Measurements from ENCODE around the gene SCAMP1.

The SCAMP1 gene

DNA sequence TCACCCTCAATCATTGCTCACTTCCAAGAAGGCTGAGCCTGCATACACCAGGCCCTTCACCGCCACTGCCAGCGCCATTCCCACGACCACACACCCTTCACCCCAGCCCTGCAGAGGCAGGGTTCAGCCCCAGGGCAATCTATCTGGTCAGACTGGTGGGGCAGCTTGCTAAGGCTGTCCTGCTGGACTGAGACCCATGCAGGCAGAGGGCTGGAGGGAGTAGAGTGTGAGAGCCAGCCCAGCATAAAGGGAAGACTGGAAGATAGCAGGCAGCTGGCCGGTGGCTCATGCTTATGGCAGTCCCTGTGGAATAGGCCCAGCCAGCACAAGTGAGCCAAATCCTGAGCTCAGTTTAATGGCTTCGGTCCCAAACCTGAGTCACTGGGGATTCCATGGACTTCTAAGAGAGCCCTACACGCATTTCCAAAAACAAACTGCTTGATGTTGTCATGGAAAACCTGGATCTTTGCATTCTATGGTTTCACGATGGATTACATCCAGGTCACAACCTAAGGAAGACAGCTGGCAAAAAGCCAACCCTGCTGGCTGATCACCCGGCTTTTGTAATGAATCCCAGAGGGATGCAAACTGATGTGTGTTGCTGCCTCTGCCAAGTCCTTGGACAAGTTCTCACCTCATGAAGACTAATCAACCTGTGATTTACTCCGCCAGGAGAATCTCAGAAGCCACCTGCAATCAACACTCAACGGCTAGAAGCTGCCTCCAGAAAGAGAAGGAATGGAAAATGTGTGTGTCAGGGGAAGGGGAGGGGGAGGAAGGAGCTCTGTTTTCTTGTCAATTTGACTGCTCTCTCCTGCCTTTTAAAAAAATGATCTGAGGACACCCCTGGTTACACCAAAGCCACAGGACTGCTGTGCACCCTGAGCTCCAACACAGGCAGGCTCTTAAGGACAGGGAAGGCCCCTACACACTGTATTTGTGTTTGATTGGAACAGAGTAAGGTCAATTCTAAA, 144.6 kb downstream of the SCAMP1 start:
- TF ChIP-seq, protein P1, sequence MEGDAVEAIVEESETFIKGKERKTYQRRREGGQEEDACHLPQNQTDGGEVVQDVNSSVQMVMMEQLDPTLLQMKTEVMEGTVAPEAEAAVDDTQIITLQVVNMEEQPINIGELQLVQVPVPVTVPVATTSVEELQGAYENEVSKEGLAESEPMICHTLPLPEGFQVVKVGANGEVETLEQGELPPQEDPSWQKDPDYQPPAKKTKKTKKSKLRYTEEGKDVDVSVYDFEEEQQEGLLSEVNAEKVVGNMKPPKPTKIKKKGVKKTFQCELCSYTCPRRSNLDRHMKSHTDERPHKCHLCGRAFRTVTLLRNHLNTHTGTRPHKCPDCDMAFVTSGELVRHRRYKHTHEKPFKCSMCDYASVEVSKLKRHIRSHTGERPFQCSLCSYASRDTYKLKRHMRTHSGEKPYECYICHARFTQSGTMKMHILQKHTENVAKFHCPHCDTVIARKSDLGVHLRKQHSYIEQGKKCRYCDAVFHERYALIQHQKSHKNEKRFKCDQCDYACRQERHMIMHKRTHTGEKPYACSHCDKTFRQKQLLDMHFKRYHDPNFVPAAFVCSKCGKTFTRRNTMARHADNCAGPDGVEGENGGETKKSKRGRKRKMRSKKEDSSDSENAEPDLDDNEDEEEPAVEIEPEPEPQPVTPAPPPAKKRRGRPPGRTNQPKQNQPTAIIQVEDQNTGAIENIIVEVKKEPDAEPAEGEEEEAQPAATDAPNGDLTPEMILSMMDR (IDR thresholded peaks at IDR 0.05; ENCODE audit: insufficient read depth, low read depth, low read length, missing control alignments): no peak
- H3K4me3 ChIP-seq (ENCODE audit: low read depth, low read length): no peak overlapping the region
- no peak for DNase-seq (ENCODE audit: low read depth)

DNA sequence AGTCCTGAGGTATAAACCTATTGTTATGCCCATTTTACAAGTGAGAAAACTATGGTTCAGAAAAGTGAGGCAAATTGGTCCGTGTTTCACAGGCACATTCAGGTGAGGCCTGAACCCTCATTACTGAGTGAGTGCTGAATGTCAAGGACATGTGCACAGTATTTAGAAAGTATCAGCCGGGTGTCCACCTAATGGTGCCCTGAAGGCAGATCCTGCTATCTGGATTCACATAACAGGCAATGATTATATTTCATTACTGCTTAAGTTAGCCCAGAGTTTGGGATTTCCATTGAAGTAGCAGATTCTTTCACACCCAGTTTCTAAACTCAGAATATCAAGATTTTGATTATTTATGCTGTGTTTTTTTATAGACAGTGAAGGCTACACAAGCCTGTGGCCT, 145.4 kb downstream of the SCAMP1 start:
- no peak overlapping the region for H3K4me3 ChIP-seq (ENCODE audit: low read depth, low read length)
- DNase-seq (ENCODE audit: low read depth): no peak
- TF ChIP-seq, protein P1 (IDR thresholded peaks at IDR 0.05; ENCODE audit: insufficient read depth, low read depth, low read length, missing control alignments): no peak

DNA sequence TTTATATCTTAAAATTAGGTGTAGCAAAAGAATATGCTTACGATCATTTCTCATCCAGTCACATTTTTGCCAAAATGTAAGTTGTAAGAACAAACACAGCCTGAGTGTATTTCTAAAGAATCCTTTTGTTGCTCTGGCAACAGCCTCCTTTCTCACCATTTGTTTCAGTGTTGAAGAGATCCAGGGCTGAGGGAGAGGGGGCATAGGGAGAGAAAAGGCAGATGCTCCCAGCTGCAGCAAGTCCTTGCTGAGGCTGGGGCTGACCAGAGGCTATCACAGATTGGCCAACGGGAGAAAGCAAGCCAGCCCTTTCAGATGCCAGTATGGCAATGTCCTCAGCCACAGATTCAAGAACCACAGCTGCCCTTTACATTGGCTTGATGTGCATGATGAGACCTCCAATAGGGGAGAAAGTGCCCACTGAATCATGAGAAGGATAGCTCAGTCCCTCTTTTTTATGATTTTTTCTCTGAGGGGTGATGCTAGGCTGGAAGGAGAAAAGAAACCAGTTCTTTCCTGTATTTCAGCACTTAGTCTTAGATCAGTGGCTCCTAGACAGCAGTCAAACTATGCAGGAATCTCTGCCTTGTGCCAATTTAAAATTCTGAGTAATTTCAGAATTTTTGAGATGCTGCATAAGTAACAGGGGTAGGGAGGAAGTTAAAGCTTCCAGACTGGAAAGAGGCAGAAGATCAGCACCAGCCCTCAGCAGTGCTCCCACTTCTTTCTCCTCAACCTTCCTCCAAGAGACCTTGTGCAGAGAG, 146.0 kb downstream of the SCAMP1 start:
- TF ChIP-seq, protein P1 (IDR thresholded peaks at IDR 0.05; ENCODE audit: insufficient read depth, low read depth, low read length, missing control alignments): no peak
- DNase-seq (ENCODE audit: low read depth): no peak
- H3K4me3 ChIP-seq (ENCODE audit: low read depth, low read length): no peak overlapping the region

GRCh38 chr5:78507531-78507930, 147.1 kb downstream of the SCAMP1 start:
- DNase-seq (ENCODE audit: low read depth): no peak
- H3K4me3 ChIP-seq (ENCODE audit: low read depth, low read length): no peak overlapping the region
- TF ChIP-seq, protein P1 (IDR thresholded peaks at IDR 0.05; ENCODE audit: insufficient read depth, low read depth, low read length, missing control alignments): no peak

- TF ChIP-seq, protein P1 (IDR thresholded peaks at IDR 0.05; ENCODE audit: insufficient read depth, low read depth, low read length, missing control alignments): no peak
- no peak overlapping the region for H3K4me3 ChIP-seq (ENCODE audit: low read depth, low read length)
- DNase-seq (ENCODE audit: low read depth): no peak
Measured at GRCh38 chr5:78508186-78508765, 147.9 kb downstream of the SCAMP1 start.

DNA sequence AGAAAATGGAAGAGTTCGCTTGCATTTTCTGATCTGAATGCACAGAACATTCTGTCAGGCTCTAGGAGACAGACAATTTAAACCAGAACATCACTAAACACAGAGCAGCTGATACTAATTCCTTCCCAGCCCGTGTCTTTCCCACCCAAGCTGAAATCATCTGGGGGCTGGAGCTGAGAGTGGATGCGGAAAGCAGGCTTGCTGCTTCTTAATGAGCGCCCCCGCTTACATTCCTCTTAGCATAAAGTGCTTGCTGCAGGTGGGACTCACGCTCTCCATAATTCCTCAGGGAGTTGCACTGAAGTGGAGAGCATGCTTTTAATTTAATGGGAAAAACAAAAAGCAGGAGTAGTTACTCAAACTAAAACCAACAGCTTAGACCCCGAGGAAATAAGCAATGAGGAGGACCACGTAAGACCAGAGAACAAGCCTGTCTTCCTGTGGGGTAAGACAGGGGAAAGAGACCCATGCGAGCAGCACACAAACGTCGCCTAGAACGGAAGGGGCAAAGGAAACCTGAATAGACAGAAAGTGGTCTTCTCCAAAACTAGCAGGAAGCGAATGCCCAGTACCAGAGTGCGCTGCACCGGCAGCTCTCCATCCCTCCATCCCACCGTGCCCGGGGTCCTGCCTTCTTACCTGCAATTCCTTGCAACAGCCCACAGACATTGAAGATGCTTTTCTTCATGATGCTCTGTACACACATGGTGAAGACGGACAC, 148.9 kb downstream of the SCAMP1 start:
- no peak for DNase-seq (ENCODE audit: low read depth)
- no peak overlapping the region for H3K4me3 ChIP-seq (ENCODE audit: low read depth, low read length)
- TF ChIP-seq, protein P1 (IDR thresholded peaks at IDR 0.05; ENCODE audit: insufficient read depth, low read depth, low read length, missing control alignments): no peak
